ENCODE results near the gene AUH.

AUH gene

GRCh38 chr9:91243029-91243428 lies 118.7 kb downstream of the AUH start:
- TF ChIP-seq JUND (IDR thresholded peaks at IDR 0.05; ENCODE audit: low read depth) = no peak
- in situ Hi-C loops (cut with HindIII; ENCODE audit: low pct_unique_long_range_greater_than_20kb, low sequenced_read_pairs) = no loop called here
- DNase-seq (ENCODE audit: low read depth in 1 of 2, low spot score in 1 of 2) = no peak

- TF ChIP-seq JUND (IDR thresholded peaks at IDR 0.05; ENCODE audit: low read depth) = no peak
- DNase-seq (ENCODE audit: low read depth in 1 of 2, low spot score in 1 of 2) = no peak
- in situ Hi-C loops (cut with HindIII; ENCODE audit: low pct_unique_long_range_greater_than_20kb, low sequenced_read_pairs) = no loop called here
Measured at GRCh38 chr9:91241909-91242308, 119.8 kb downstream of the AUH start.

GRCh38 chr9:91240596-91241165 lies 121.0 kb downstream of the AUH start:
- in situ Hi-C loops (cut with HindIII; ENCODE audit: low pct_unique_long_range_greater_than_20kb, low sequenced_read_pairs) = no loop called here

GRCh38 chr9:91239367-91240111 lies 122.2 kb downstream of the AUH start:
- DNase-seq (ENCODE audit: low read depth in 1 of 2, low spot score in 1 of 2) = peak in 1 of 2 experiments; percentile 25
- in situ Hi-C loops (cut with HindIII; ENCODE audit: low pct_unique_long_range_greater_than_20kb, low sequenced_read_pairs) = no loop called here
- no peak for TF ChIP-seq JUND (IDR thresholded peaks at IDR 0.05; ENCODE audit: low read depth)

More at GRCh38 chr9:91240596-91241165, 121.0 kb downstream of the AUH start:
- no peak for DNase-seq (ENCODE audit: low read depth in 1 of 2, low spot score in 1 of 2)
- no peak for TF ChIP-seq JUND (IDR thresholded peaks at IDR 0.05; ENCODE audit: low read depth)

- in situ Hi-C loops (cut with HindIII; ENCODE audit: low pct_unique_long_range_greater_than_20kb, low sequenced_read_pairs) = no loop called here
- no peak for TF ChIP-seq JUND (IDR thresholded peaks at IDR 0.05; ENCODE audit: low read depth)
- peak in 1 of 2 experiments; percentile 39 for DNase-seq (ENCODE audit: low read depth in 1 of 2, low spot score in 1 of 2)
Measured at GRCh38 chr9:91234523-91234922, 127.2 kb downstream of the AUH start.

- TF ChIP-seq JUND (IDR thresholded peaks at IDR 0.05; ENCODE audit: low read depth) = no peak
- in situ Hi-C loops (cut with HindIII; ENCODE audit: low pct_unique_long_range_greater_than_20kb, low sequenced_read_pairs) = no loop called here
- DNase-seq (ENCODE audit: low read depth in 1 of 2, low spot score in 1 of 2) = no peak
Measured at GRCh38 chr9:91231619-91232018, 130.1 kb downstream of the AUH start.

- no peak for DNase-seq (ENCODE audit: low read depth in 1 of 2, low spot score in 1 of 2)
- in situ Hi-C loops (cut with HindIII; ENCODE audit: low pct_unique_long_range_greater_than_20kb, low sequenced_read_pairs) = no loop called here
- TF ChIP-seq JUND (IDR thresholded peaks at IDR 0.05; ENCODE audit: low read depth) = no peak
Measured at GRCh38 chr9:91223000-91223399, 138.7 kb downstream of the AUH start.

GRCh38 chr9:91222457-91222856 lies 139.3 kb downstream of the AUH start:
- no peak for DNase-seq (ENCODE audit: low read depth in 1 of 2, low spot score in 1 of 2)
- TF ChIP-seq JUND (IDR thresholded peaks at IDR 0.05; ENCODE audit: low read depth) = no peak

GRCh38 chr9:91221332-91221731 lies 140.4 kb downstream of the AUH start:
- in situ Hi-C loops (cut with HindIII; ENCODE audit: low pct_unique_long_range_greater_than_20kb, low sequenced_read_pairs) = no loop called here
- TF ChIP-seq JUND (IDR thresholded peaks at IDR 0.05; ENCODE audit: low read depth) = no peak
- no peak for DNase-seq (ENCODE audit: low read depth in 1 of 2, low spot score in 1 of 2)

More at GRCh38 chr9:91222457-91222856, 139.3 kb downstream of the AUH start:
- in situ Hi-C loops (cut with HindIII; ENCODE audit: low pct_unique_long_range_greater_than_20kb, low sequenced_read_pairs) = no loop called here

- DNase-seq (ENCODE audit: low read depth in 1 of 2, low spot score in 1 of 2) = no peak
- in situ Hi-C loops (cut with HindIII; ENCODE audit: low pct_unique_long_range_greater_than_20kb, low sequenced_read_pairs) = no loop called here
- TF ChIP-seq JUND (IDR thresholded peaks at IDR 0.05; ENCODE audit: low read depth) = no peak
Measured at GRCh38 chr9:91220491-91221135, 141.1 kb downstream of the AUH start.

GRCh38 chr9:91220021-91220420 lies 141.7 kb downstream of the AUH start:
- TF ChIP-seq JUND (IDR thresholded peaks at IDR 0.05; ENCODE audit: low read depth) = no peak
- in situ Hi-C loops (cut with HindIII; ENCODE audit: low pct_unique_long_range_greater_than_20kb, low sequenced_read_pairs) = no loop called here
- DNase-seq (ENCODE audit: low read depth in 1 of 2, low spot score in 1 of 2) = no peak

- DNase-seq (ENCODE audit: low read depth in 1 of 2, low spot score in 1 of 2) = no peak
- in situ Hi-C loops (cut with HindIII; ENCODE audit: low pct_unique_long_range_greater_than_20kb, low sequenced_read_pairs) = no loop called here
- no peak for TF ChIP-seq JUND (IDR thresholded peaks at IDR 0.05; ENCODE audit: low read depth)
Measured at GRCh38 chr9:91219557-91219956, 142.2 kb downstream of the AUH start.

GRCh38 chr9:91217388-91217787 lies 144.3 kb downstream of the AUH start:
- no peak for TF ChIP-seq JUND (IDR thresholded peaks at IDR 0.05; ENCODE audit: low read depth)
- in situ Hi-C loops (cut with HindIII; ENCODE audit: low pct_unique_long_range_greater_than_20kb, low sequenced_read_pairs) = no loop called here
- DNase-seq (ENCODE audit: low read depth in 1 of 2, low spot score in 1 of 2) = no peak
